CD14-positive monocyte (primary cell): ENCODE measurements around the gene ENDOG. TPM values are rescaled to one million over a fixed set of nuclear protein-coding genes. Genes with fewer than 3 reads are reported as not detected.
A peak's percentile ranks its signal among the peaks of the same experiment; 100 is the strongest.
"Not testable (repeated sequence)": the region's sequence is repeated elsewhere in the genome, so short reads cannot be mapped to it uniquely, and the experiment has no call there.

ENCODE experiments used
- DNase-seq, 3 donors: peaks; one replicate each; pipeline ENCODE4 v3.0.0-alpha.2; 2011 to 2022
- H2AFZ ChIP-seq: 2 replicates; pipeline ENCODE4 v1.6.0; 2012; ENCODE audit warnings: mild to moderate bottlenecking, low read depth, low read length, inconsistent platforms; ENCODE audit not compliant: insufficient read depth, poor library complexity, severe bottlenecking
- H3K27ac ChIP-seq, 2 donors: 1 replicate in 1 of 2; 2 replicates in 1 of 2; pipeline ENCODE4 v1.5.1; 2012 to 2013; ENCODE audit warnings: low read length in 2 of 2, control low read depth in 1 of 2, inconsistent platforms in 1 of 2, low read depth in 1 of 2, mild to moderate bottlenecking in 1 of 2
- H3K27me3 ChIP-seq, 2 donors: one replicate each; pipeline versions ENCODE4 v1.6.0 to v1.6.1; 2011 to 2013; ENCODE audit warnings: low read length in 2 of 2; ENCODE audit not compliant: control insufficient read depth in 2 of 2, insufficient read depth in 2 of 2
- H3K36me3 ChIP-seq, 2 donors: replicated peaks in 1 of 2; 1 replicate in 1 of 2; 2 replicates in 1 of 2; pipeline versions ENCODE4 v1.5.1 to v1.6.1; 2012 to 2013; ENCODE audit warnings: low read length in 2 of 2, control low read depth in 1 of 2, inconsistent platforms in 1 of 2, mild to moderate bottlenecking in 1 of 2; ENCODE audit not compliant: insufficient read depth in 2 of 2, control insufficient read depth in 1 of 2
- H3K4me1 ChIP-seq, 2 donors: 1 replicate in 1 of 2; 2 replicates in 1 of 2; pipeline versions ENCODE4 v1.5.1 to v1.6.1; 2012 to 2013; ENCODE audit warnings: low read length in 2 of 2, control low read depth in 1 of 2, inconsistent platforms in 1 of 2, mild to moderate bottlenecking in 1 of 2, moderate library complexity in 1 of 2; ENCODE audit not compliant: insufficient read depth in 2 of 2, control insufficient read depth in 1 of 2
- H3K4me2 ChIP-seq: replicated peaks from 2 replicates; pipeline ENCODE3; 2012; ENCODE audit warnings: low read length, moderate library complexity, mild to moderate bottlenecking; ENCODE audit not compliant: poor library complexity, severe bottlenecking; ENCODE audit errors: extremely low read depth
- H3K4me3 ChIP-seq, 3 experiments: fragments of 200-600 bp in 1 of 3; sonication (generic) in 1 of 3; replicated peaks in 1 of 3; 1 replicate in 2 of 3; 2 replicates in 1 of 3; pipeline ENCODE4 v1.5.1; 2011 to 2013; ENCODE audit warnings: low read length in 3 of 3, mild to moderate bottlenecking in 3 of 3, control low read depth in 2 of 3, low read depth in 2 of 3, inconsistent platforms in 1 of 3, moderate library complexity in 1 of 3
- H3K79me2 ChIP-seq: 2 replicates; pipeline ENCODE4 v1.6.0; 2012; ENCODE audit warnings: mild to moderate bottlenecking, control low read depth, inconsistent platforms, low read length, moderate library complexity; ENCODE audit not compliant: insufficient read depth
- H3K9ac ChIP-seq: 2 replicates; pipeline ENCODE4 v1.6.0; 2017; ENCODE audit warnings: low read length, mild to moderate bottlenecking; ENCODE audit not compliant: insufficient read depth, poor library complexity, severe bottlenecking
- H3K9me3 ChIP-seq, 2 donors: replicated peaks in 1 of 2; 1 replicate in 1 of 2; 2 replicates in 1 of 2; pipeline versions ENCODE4 v1.5.1 to v1.6.1; 2012 to 2013; ENCODE audit warnings: low read length in 2 of 2, control low read depth in 1 of 2; ENCODE audit not compliant: control insufficient read depth in 1 of 2, insufficient read depth in 1 of 2
- H4K20me1 ChIP-seq: 2 replicates; pipeline ENCODE4 v1.6.0; 2012; ENCODE audit warnings: mild to moderate bottlenecking, low read length, control low read depth, moderate library complexity; ENCODE audit not compliant: insufficient read depth
- H3K27ac Mint-ChIP-seq, 7 donors: one replicate each; pipeline ENCODE4 v1.8.0; 2020; ENCODE audit warnings: mild to moderate bottlenecking in 7 of 7, mixed read lengths in 7 of 7, moderate library complexity in 6 of 7, inconsistent platforms in 2 of 7
- H3K27me3 Mint-ChIP-seq, 3 donors: one replicate each; pipeline ENCODE4 v1.8.0; 2021 to 2022; ENCODE audit warnings: low read depth in 3 of 3, mild to moderate bottlenecking in 3 of 3, mixed read lengths in 3 of 3, moderate library complexity in 3 of 3, inconsistent platforms in 1 of 3
- H3K36me3 Mint-ChIP-seq, 2 donors: one replicate each; pipeline ENCODE4 v1.8.0; 2020; ENCODE audit warnings: mixed read lengths in 2 of 2, inconsistent platforms in 1 of 2, mild to moderate bottlenecking in 1 of 2
- H3K4me1 Mint-ChIP-seq: one replicate; pipeline ENCODE4 v1.8.0; 2020; ENCODE audit warnings: mild to moderate bottlenecking, mixed read lengths
- H3K4me3 Mint-ChIP-seq, 2 donors: one replicate each; pipeline ENCODE4 v1.8.0; 2020; ENCODE audit warnings: mild to moderate bottlenecking in 2 of 2, mixed read lengths in 2 of 2, moderate library complexity in 1 of 2
- H3K9me3 Mint-ChIP-seq, 7 donors: one replicate each; pipeline ENCODE4 v1.8.0; 2020 to 2022; ENCODE audit warnings: mixed read lengths in 7 of 7, mild to moderate bottlenecking in 6 of 7, moderate library complexity in 6 of 7, inconsistent platforms in 2 of 7
- WGBS: methylation state at CpG from one replicate; pipeline ENCODE4 v1.1.5; 2013; ENCODE audit warnings: missing lambda C conversion rate; ENCODE audit not compliant: insufficient coverage; 5-methylcytosine and 5-hydroxymethylcytosine counted together
- intact Hi-C, 2 donors: fragments of 100-400 bp; cut with micrococcal nuclease; formaldehyde crosslinking; loops; one replicate each; pipeline versions ENCODE4 v1.15.0 to v1.15.1; 2023
- polyA plus RNA-seq, 3 donors: library from polyadenylated mRNA; depleted of rRNA in 1 of 3; unstranded in 2 of 3; stranded (reverse) in 1 of 3; fragments of 300-500 nt in 2 of 3; fragments of >200 nt in 1 of 3; fragmentation: Illumina TruSeq in 2 of 3; gene quantifications; 1 replicate in 2 of 3; 2 replicates in 1 of 3; pipeline ENCODE4 v1.2.3, GENCODE V29; 2012 to 2021
- TF ChIP-seq, protein P1 (sequence below): fragments of 200-600 bp; IDR thresholded peaks from one replicate; pipeline ENCODE4 v1.8.0; 2022; ENCODE audit warnings: antibody characterized with exemption, mild to moderate bottlenecking

Gene ENDOG
- polyA plus RNA-seq, 3 donors, result 7.2 to 24.6 (median 13.0) TPM

- Mint-ChIP-seq H3K4me3 (no peak overlapping the region), H3K9me3 (peaks cover 3 to 23% (median 17%) of the 10 kb centered on the region in 7 donors), H3K36me3 (peaks cover 0 to 3% of the 10 kb centered on the region in 2 donors), H3K27ac (peak overlapping the region in 1 of 7 donors; percentile 68), H3K4me1 (peaks cover 19% of the 10 kb centered on the region), H3K27me3 (peaks cover 3 to 6% (median 4%) of the 10 kb centered on the region in 3 donors)
- Histone ChIP-seq H3K4me1 (peaks cover 8 to 25% of the 10 kb centered on the region in 2 donors), H2AFZ (no peak overlapping the region), H3K4me3 (no peak overlapping the region), H3K9me3 (peaks cover 8 to 13% of the 10 kb centered on the region in 2 donors), H3K9ac (no peak overlapping the region), H3K27ac (no peak overlapping the region), H3K36me3 (no peaks in the 10 kb centered on the region), H3K4me2 (no peak overlapping the region), H4K20me1 (no peaks in the 10 kb centered on the region), H3K27me3 (no peaks in the 10 kb centered on the region), H3K79me2 (peaks cover 19% of the 10 kb centered on the region)
- no peak for DNase-seq
- WGBS, result no CpG with 5 or more reads among the region's 1 CpG
- intact Hi-C loops, result loop anchor here in 1 of 2 donors (5.0 kb wide), 1 partner anchor 107 kb away; the partner anchor contains the start of genes KYAT1 and LRRC8A
- TF ChIP-seq, protein P1, sequence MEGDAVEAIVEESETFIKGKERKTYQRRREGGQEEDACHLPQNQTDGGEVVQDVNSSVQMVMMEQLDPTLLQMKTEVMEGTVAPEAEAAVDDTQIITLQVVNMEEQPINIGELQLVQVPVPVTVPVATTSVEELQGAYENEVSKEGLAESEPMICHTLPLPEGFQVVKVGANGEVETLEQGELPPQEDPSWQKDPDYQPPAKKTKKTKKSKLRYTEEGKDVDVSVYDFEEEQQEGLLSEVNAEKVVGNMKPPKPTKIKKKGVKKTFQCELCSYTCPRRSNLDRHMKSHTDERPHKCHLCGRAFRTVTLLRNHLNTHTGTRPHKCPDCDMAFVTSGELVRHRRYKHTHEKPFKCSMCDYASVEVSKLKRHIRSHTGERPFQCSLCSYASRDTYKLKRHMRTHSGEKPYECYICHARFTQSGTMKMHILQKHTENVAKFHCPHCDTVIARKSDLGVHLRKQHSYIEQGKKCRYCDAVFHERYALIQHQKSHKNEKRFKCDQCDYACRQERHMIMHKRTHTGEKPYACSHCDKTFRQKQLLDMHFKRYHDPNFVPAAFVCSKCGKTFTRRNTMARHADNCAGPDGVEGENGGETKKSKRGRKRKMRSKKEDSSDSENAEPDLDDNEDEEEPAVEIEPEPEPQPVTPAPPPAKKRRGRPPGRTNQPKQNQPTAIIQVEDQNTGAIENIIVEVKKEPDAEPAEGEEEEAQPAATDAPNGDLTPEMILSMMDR, result no peak
Measured at GRCh38 chr9:128774804-128775203, 43.5 kb upstream of the ENDOG start.

GRCh38 chr9:128780093-128780492 is 38.2 kb upstream of the ENDOG start:
- peaks cover 20% of the 10 kb centered on the region for H3K4me1 Mint-ChIP-seq
- H3K27me3 Mint-ChIP-seq, intact Hi-C loops, H2AFZ ChIP-seq, H3K4me3 Mint-ChIP-seq, H3K36me3 Mint-ChIP-seq, H3K79me2 ChIP-seq, DNase-seq, H3K27ac ChIP-seq, H3K4me2 ChIP-seq, H3K36me3 ChIP-seq, H4K20me1 ChIP-seq, H3K4me3 ChIP-seq, H3K9ac ChIP-seq, H3K27me3 ChIP-seq: not testable (repeated sequence)
- peaks cover 8 to 22% of the 10 kb centered on the region in 2 donors for H3K9me3 ChIP-seq
- H3K27ac Mint-ChIP-seq, result peak overlapping the region in 1 of 7 donors; percentile 58
- H3K4me1 ChIP-seq, result peaks cover 21 to 23% of the 10 kb centered on the region in 2 donors
- 100% methylated on average over 1 of the region's 27 CpGs for WGBS
- peaks cover 3 to 26% (median 19%) of the 10 kb centered on the region in 7 donors for H3K9me3 Mint-ChIP-seq
